Astrocyte (in vitro differentiated cells and primary cell): ENCODE results near the gene PLEKHG3.

Experiments used
- EZH2 ChIP-seq: IDR thresholded peaks from 2 replicates; pipeline ENCODE4 v1.6.1; 2012; ENCODE audit warnings: mild to moderate bottlenecking, low read length, inconsistent platforms; ENCODE audit not compliant: insufficient read depth
- TF ChIP-seq, protein P1 (sequence below): IDR thresholded peaks from 2 replicates; pipeline ENCODE4 v1.5.1; 2011; ENCODE audit warnings: low read depth, mild to moderate bottlenecking, inconsistent platforms, low read length, moderate library complexity; ENCODE audit not compliant: insufficient read depth

DNA sequence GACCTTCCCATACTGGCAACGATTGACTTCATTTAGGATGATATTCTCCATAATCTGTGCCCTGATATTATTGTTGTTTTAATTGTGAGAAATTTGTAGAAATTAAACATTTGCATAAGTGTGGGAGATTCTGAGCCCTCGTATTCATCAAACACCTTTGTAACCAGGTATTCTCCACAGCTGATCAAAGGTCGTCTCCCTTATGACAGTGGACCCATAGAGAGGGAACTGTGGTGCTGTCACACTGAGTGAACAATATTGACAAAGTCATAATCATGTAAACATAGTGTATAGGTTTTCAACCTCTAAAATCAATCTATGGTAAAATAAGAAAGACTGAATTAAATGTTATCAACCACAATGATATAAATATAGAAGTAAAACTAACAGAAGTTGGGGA lies 14.9 kb upstream of the PLEKHG3 start:
- TF ChIP-seq, protein P1, sequence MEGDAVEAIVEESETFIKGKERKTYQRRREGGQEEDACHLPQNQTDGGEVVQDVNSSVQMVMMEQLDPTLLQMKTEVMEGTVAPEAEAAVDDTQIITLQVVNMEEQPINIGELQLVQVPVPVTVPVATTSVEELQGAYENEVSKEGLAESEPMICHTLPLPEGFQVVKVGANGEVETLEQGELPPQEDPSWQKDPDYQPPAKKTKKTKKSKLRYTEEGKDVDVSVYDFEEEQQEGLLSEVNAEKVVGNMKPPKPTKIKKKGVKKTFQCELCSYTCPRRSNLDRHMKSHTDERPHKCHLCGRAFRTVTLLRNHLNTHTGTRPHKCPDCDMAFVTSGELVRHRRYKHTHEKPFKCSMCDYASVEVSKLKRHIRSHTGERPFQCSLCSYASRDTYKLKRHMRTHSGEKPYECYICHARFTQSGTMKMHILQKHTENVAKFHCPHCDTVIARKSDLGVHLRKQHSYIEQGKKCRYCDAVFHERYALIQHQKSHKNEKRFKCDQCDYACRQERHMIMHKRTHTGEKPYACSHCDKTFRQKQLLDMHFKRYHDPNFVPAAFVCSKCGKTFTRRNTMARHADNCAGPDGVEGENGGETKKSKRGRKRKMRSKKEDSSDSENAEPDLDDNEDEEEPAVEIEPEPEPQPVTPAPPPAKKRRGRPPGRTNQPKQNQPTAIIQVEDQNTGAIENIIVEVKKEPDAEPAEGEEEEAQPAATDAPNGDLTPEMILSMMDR: no peak
- TF ChIP-seq EZH2: no peak
